Brain microvascular endothelial cell (primary cell): ENCODE measurements around the gene HSH2D.
A peak's percentile ranks its signal among the peaks of the same experiment; 100 is the strongest.

Source experiments
- DNase-seq: peaks from one replicate; pipeline ENCODE4 v3.0.0-alpha.2; 2020
- H3K27ac ChIP-seq: fragments of 250-450 bp; sonication (Bioruptor Pico); 2 replicates; pipeline ENCODE4 v1.5.1; 2020; ENCODE audit warnings: mild to moderate bottlenecking, moderate library complexity
- H3K27me3 ChIP-seq: fragments of 250-450 bp; sonication (Bioruptor Pico); replicated peaks from 2 replicates; pipeline ENCODE4 v1.5.1; 2020; ENCODE audit warnings: mild to moderate bottlenecking
- H3K36me3 ChIP-seq: fragments of 250-450 bp; sonication (Bioruptor Pico); replicated peaks from 2 replicates; pipeline ENCODE4 v1.5.1; 2020; ENCODE audit warnings: mild to moderate bottlenecking
- H3K4me3 ChIP-seq: 2 replicates; pipeline ENCODE4 v1.5.1; 2011; ENCODE audit warnings: low read depth, mild to moderate bottlenecking, control low read depth, low read length, moderate library complexity
- CTCF ChIP-seq: IDR thresholded peaks from 2 replicates; pipeline ENCODE4 v1.5.1; 2011; ENCODE audit warnings: low read depth, mild to moderate bottlenecking, moderate library complexity, low read length, control low read depth, inconsistent platforms; ENCODE audit errors: missing control alignments
- in situ Hi-C: cut with HindIII; loops from 2 replicates; pipeline ENCODE4 v1.10.0; 2017; ENCODE audit warnings: low sequenced_read_pairs, low pct_ligation_motif_present

HSH2D gene

GRCh38 chr19:16160943-16161560, 17.6 kb downstream of the HSH2D start:
- H3K36me3 ChIP-seq, result no peaks in the 10 kb centered on the region
- peak overlapping the region; percentile 17 for H3K4me3 ChIP-seq
- peak; percentile 71 for DNase-seq
- no peak for TF ChIP-seq CTCF
- H3K27me3 ChIP-seq, result no peaks in the 10 kb centered on the region
- H3K27ac ChIP-seq, result peak overlapping the region; percentile 50
- in situ Hi-C loops, result no loop called here

GRCh38 chr19:16161840-16162239, 18.4 kb downstream of the HSH2D start:
- in situ Hi-C loops, result no loop called here
- peak; percentile 85 for DNase-seq
- Histone ChIP-seq H3K4me3 (no peak overlapping the region), H3K27me3 (no peaks in the 10 kb centered on the region), H3K27ac (peak overlapping the region; percentile 50), H3K36me3 (no peaks in the 10 kb centered on the region)
- TF ChIP-seq CTCF, result no peak

GRCh38 chr19:16164222-16164890, 20.9 kb downstream of the HSH2D start:
- Histone ChIP-seq H3K27me3 (no peaks in the 10 kb centered on the region), H3K4me3 (no peak overlapping the region), H3K27ac (no peak overlapping the region), H3K36me3 (no peaks in the 10 kb centered on the region)
- DNase-seq, result no peak
- no peak for TF ChIP-seq CTCF
- in situ Hi-C loops, result no loop called here

GRCh38 chr19:16166417-16166816, 22.9 kb downstream of the HSH2D start:
- no peak overlapping the region for H3K27ac ChIP-seq
- TF ChIP-seq CTCF, result no peak
- H3K4me3 ChIP-seq, result no peak overlapping the region
- H3K27me3 ChIP-seq, result no peaks in the 10 kb centered on the region
- H3K36me3 ChIP-seq, result no peaks in the 10 kb centered on the region
- in situ Hi-C loops, result no loop called here
- DNase-seq, result no peak

- no peak overlapping the region for H3K27ac ChIP-seq
- no peaks in the 10 kb centered on the region for H3K36me3 ChIP-seq
- no peak for DNase-seq
- TF ChIP-seq CTCF, result no peak
- H3K4me3 ChIP-seq, result no peak overlapping the region
- in situ Hi-C loops, result no loop called here
- no peaks in the 10 kb centered on the region for H3K27me3 ChIP-seq
Measured at GRCh38 chr19:16167055-16167454, 23.6 kb downstream of the HSH2D start.

GRCh38 chr19:16168465-16169081, 25.1 kb downstream of the HSH2D start:
- DNase-seq, result peak; percentile 54
- Histone ChIP-seq H3K27ac (no peak overlapping the region), H3K27me3 (no peaks in the 10 kb centered on the region), H3K4me3 (no peak overlapping the region), H3K36me3 (no peaks in the 10 kb centered on the region)
- in situ Hi-C loops, result no loop called here
- TF ChIP-seq CTCF, result no peak
